H7 (cell line): ENCODE results near the gene SNRNP200. TPM values are rescaled to one million over a fixed set of nuclear protein-coding genes. Genes with fewer than 3 reads are reported as not detected.

Experiments
- DNase-seq: peaks from one replicate; pipeline ENCODE4 v3.0.0; 2012
- H3K27me3 ChIP-seq: 2 replicates; pipeline ENCODE4 v1.6.0; 2011; ENCODE audit warnings: mild to moderate bottlenecking, low read length; ENCODE audit not compliant: control insufficient read depth, insufficient read depth
- H3K36me3 ChIP-seq: replicated peaks from 2 replicates; pipeline ENCODE4 v1.5.1; 2011; ENCODE audit warnings: low read length; ENCODE audit not compliant: control insufficient read depth, insufficient read depth
- H3K4me3 ChIP-seq: 2 replicates; pipeline ENCODE4 v1.5.1; 2011; ENCODE audit warnings: low read depth, mild to moderate bottlenecking, control low read depth, low read length, moderate library complexity; ENCODE audit not compliant: insufficient read depth
- total RNA-seq: library from RNA; depleted of rRNA; stranded (reverse); fragments of >200 nt; shearing (Covaris generic); gene quantifications from 2 replicates; pipeline ENCODE4 v1.2.3, GENCODE V29; 2014; rRNA removed

Gene SNRNP200
- 60.5 and 73.5 TPM in 2 replicates for total RNA-seq

- Histone ChIP-seq H3K27me3 (no peaks in the 10 kb centered on the region), H3K36me3 (peaks cover 30% of the 10 kb centered on the region), H3K4me3 (peak within 1 kb of the TSS; percentile 55)
- DNase-seq = peak; percentile 93
Observed at GRCh38 chr2:96305091-96305978, at the start of gene SNRNP200. Gene SNRNP200 (minus strand): TSS chr2:96305546. CDS start chr2:96305437, 109 bp downstream.

DNA sequence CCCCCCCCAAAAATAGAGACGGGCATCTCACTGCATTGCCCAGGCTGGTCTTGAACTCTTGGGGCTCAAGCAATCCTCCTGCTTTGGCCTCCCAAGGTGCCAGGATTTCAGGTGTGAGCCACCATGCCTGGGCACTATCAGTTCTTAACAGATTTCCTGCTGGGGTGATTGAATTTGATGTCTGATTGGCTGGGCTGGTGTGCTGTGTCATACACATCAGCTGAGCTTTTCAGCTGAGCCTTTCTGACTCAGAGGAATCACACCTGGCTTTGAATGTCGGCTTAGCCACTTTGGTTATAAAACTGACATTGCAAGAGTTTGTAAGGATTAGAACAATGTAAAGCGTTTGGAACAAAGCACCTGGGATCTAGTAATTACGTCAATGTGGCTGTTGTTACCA, 49.1 kb upstream of the SNRNP200 start:
- Histone ChIP-seq H3K4me3 (no peak overlapping the region), H3K36me3 (peaks cover 42% of the 10 kb centered on the region), H3K27me3 (no peaks in the 10 kb centered on the region)
- DNase-seq = no peak

- Histone ChIP-seq H3K4me3 (no peak overlapping the region), H3K27me3 (no peaks in the 10 kb centered on the region), H3K36me3 (peaks cover 40% of the 10 kb centered on the region)
- no peak for DNase-seq
Observed at GRCh38 chr2:96353606-96354101, 48.3 kb upstream of the SNRNP200 start.

- no peak overlapping the region for H3K4me3 ChIP-seq
- no peaks in the 10 kb centered on the region for H3K27me3 ChIP-seq
- DNase-seq = no peak
- peaks cover 39% of the 10 kb centered on the region for H3K36me3 ChIP-seq
Observed at GRCh38 chr2:96353032-96353561, 47.8 kb upstream of the SNRNP200 start.

DNA sequence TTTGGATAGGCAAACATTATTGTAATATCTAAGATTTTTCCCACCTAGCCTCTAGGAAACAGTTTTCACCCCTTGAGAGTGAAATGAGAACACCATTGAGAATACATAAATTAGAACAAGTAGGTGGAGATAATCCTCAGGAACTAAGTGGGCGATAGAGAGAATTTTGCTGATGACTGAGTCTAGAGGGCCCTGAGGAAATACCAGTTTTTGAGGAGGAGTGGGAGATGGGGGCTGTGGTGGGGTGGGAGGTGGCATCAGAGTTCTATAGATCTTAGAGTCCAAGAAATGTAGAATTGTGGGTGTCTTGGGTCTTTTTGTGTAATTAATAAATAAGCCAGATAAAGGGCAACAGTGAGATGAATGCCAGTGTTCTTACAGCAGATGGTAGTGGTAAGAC, 42.0 kb upstream of the SNRNP200 start:
- Histone ChIP-seq H3K4me3 (no peak overlapping the region), H3K36me3 (peaks cover 40% of the 10 kb centered on the region), H3K27me3 (no peaks in the 10 kb centered on the region)
- DNase-seq = no peak

DNA sequence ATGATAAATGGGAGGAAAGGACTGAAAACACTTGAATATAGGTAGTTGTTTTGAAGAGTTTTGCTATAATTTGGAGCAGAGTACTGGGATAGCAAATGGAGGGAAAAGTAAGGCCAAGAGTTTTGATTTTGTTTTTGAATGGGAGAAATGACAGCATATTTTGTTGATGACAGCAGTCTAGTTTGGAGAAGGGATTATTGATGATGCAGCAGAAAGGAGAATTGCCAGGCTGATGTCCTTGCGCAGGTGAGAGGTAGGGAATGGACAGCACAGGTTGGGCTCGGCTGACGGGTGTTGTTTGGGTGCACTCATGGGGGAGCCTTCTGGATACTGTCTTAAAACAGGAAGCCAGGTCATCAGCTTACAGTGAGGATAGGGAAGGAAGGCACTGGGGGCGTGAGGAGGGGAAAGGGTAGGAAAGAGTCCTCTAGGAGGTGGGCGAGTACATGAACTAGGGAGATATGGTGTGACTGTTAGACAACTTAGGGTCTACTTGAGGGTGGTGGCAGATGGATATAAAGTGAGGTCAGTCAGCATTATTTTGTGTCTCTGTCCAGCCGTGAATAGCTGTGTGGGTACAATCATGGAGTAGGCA, 40.6 kb upstream of the SNRNP200 start:
- Histone ChIP-seq H3K36me3 (peaks cover 43% of the 10 kb centered on the region), H3K27me3 (no peaks in the 10 kb centered on the region), H3K4me3 (no peak overlapping the region)
- no peak for DNase-seq

DNA sequence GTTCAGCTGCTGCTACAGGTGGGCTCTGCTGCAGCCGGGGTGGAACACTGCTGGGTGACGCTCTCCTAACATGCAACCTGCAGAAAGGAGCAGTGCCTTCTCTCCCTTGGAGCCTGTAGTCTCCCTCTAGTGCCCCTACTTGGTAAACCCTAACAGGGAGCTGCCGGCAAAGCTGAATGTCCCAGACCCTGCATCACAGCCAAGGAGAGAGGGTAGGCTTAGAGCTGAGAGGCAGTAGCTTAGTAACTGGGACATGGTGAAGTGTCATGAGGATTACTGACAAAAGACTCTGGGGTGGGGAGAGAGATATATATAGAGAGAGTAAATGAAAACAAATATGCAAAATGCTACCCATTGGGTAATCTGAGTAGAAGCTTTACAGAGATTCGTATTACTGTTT, 40.1 kb upstream of the SNRNP200 start:
- Histone ChIP-seq H3K27me3 (no peaks in the 10 kb centered on the region), H3K4me3 (no peak overlapping the region), H3K36me3 (peaks cover 39% of the 10 kb centered on the region)
- peak; percentile 57 for DNase-seq

GRCh38 chr2:96344011-96344410, 38.7 kb upstream of the SNRNP200 start:
- H3K27me3 ChIP-seq = no peaks in the 10 kb centered on the region
- no peak for DNase-seq
- peaks cover 33% of the 10 kb centered on the region for H3K36me3 ChIP-seq
- H3K4me3 ChIP-seq = no peak overlapping the region

DNA sequence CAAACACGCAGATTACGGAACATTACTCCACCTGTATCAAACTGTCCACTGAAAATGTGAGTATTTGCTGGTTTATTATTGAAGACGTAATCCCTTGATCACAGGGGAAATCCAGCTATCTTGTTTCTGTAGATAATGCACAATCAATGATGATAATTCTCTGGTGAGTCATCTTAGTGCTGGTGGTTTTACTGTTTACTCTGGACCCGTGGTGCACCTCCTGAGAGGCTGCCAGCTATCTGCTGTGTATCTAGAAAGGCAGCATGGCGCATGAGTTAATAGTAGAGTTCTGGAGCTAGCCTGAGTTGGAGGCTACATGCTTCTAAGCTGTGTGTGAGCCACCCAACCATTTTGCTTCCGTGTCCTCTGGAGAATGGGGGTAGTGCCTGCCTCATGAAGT, 36.7 kb upstream of the SNRNP200 start:
- Histone ChIP-seq H3K4me3 (no peak overlapping the region), H3K36me3 (peaks cover 33% of the 10 kb centered on the region), H3K27me3 (no peaks in the 10 kb centered on the region)
- DNase-seq = no peak

- no peak overlapping the region for H3K4me3 ChIP-seq
- no peaks in the 10 kb centered on the region for H3K27me3 ChIP-seq
- H3K36me3 ChIP-seq = peaks cover 31% of the 10 kb centered on the region
- no peak for DNase-seq
Observed at GRCh38 chr2:96341641-96342040, 36.3 kb upstream of the SNRNP200 start.

GRCh38 chr2:96340493-96341414, 35.4 kb upstream of the SNRNP200 start:
- DNase-seq = no peak

GRCh38 chr2:96336873-96337272, 31.5 kb upstream of the SNRNP200 start:
- no peak for DNase-seq
- Histone ChIP-seq H3K36me3 (peaks cover 4% of the 10 kb centered on the region), H3K4me3 (no peak overlapping the region)

More at GRCh38 chr2:96340493-96341414, 35.4 kb upstream of the SNRNP200 start:
- Histone ChIP-seq H3K36me3 (peaks cover 26% of the 10 kb centered on the region), H3K27me3 (no peaks in the 10 kb centered on the region), H3K4me3 (no peak overlapping the region)

GRCh38 chr2:96336104-96336775, 30.9 kb upstream of the SNRNP200 start:
- Histone ChIP-seq H3K4me3 (peak overlapping the region; percentile 65), H3K27me3 (no peaks in the 10 kb centered on the region), H3K36me3 (peaks cover 4% of the 10 kb centered on the region; the same call in 1 of the 2 replicates)
- no peak for DNase-seq

More at GRCh38 chr2:96336873-96337272, 31.5 kb upstream of the SNRNP200 start:
- H3K27me3 ChIP-seq = no peaks in the 10 kb centered on the region
